ENCODE data around the gene CRELD2. TPM values are rescaled to one million over a fixed set of nuclear protein-coding genes. Genes with fewer than 3 reads are reported as not detected.

The CRELD2 gene
- total and polyA plus RNA-seq, 2 of the 8 experiments (the other 6 are each of a cell fraction or from before 2014, with no cell fraction given), result 24.5 to 36.6 TPM

- H2AFZ ChIP-seq (ENCODE audit: low read length), result no peak overlapping the region
- H3K4me1 ChIP-seq (replicated peaks in 1 of 4; ENCODE audit: control insufficient read depth in 3 of 4, insufficient read depth in 4 of 4, low read length in 3 of 4), result peaks cover 0 to 3% (median under 1%) of the 10 kb centered on the region in 4 experiments; a peak in 1 of 7 replicates
- no peak overlapping the region for H4K91ac ChIP-seq (replicated peaks; ENCODE audit: insufficient read length, low read length)
- no peaks in the 10 kb centered on the region for H3K9me3 ChIP-seq (ENCODE audit: insufficient read depth in 2 of 2, low read depth in 1 of 2, low read length in 1 of 2)
- H4K5ac ChIP-seq (ENCODE audit: insufficient read length, low read depth, low read length), result no peak overlapping the region
- H3K36me3 ChIP-seq (ENCODE audit: control insufficient read depth in 2 of 4, insufficient read depth in 4 of 4, low read length in 3 of 4), result no peaks in the 10 kb centered on the region; a peak in 2 of 8 replicates
- H2BK15ac ChIP-seq (ENCODE audit: low read length), result no peak overlapping the region
- H3K14ac ChIP-seq (ENCODE audit: insufficient read length), result no peak overlapping the region
- no peaks in the 10 kb centered on the region for H3K79me2 ChIP-seq (ENCODE audit: control insufficient read depth in 1 of 2, insufficient read depth in 2 of 2, low read length in 2 of 2)
- H3K79me1 ChIP-seq (ENCODE audit: low read depth, low read length), result no peaks in the 10 kb centered on the region; the same call in 1 of the 2 replicates
- no peak overlapping the region for H3K56ac ChIP-seq (replicated peaks; ENCODE audit: insufficient read length, low read depth, low read length)
- H2BK12ac ChIP-seq (ENCODE audit: low read depth, low read length), result no peak overlapping the region
- no peak overlapping the region for H2BK20ac ChIP-seq (ENCODE audit: low read length)
- peaks cover 2 to 6% of the 10 kb centered on the region in 2 experiments for H4K20me1 ChIP-seq (replicated peaks in 1 of 2; ENCODE audit: control insufficient read depth in 1 of 2, insufficient read depth in 2 of 2, low read length in 2 of 2)
- CTCF ChIA-PET (ENCODE audit: partially characterized antibody), result interaction anchor here (0.6 to 5.2 kb wide), 13 partner anchors 17 to 321 kb away, joined by 3 to 54 read pairs (median 5); partner anchors contain the start of gene IL17REL
- H2AK5ac ChIP-seq (ENCODE audit: low read depth, low read length), result no peak overlapping the region
- H3K23me2 ChIP-seq (ENCODE audit: low read depth, low read length), result peaks cover 3% of the 10 kb centered on the region; the same call in 1 of the 2 replicates
- no peak overlapping the region for H3K9ac ChIP-seq (replicated peaks in 1 of 4; ENCODE audit: extremely low read depth in 1 of 4, low read depth in 3 of 4, low read length in 3 of 4)
- H3K23ac ChIP-seq (ENCODE audit: insufficient read length), result no peak overlapping the region
- peak in 1 of 2 experiments; percentile 94 for DNase-seq (ENCODE audit: low read depth in 1 of 2, low spot score in 2 of 2)
- 22% methylated on average over 28 of the region's 75 CpGs; no CpG with 5 or more reads in 1 of the 2 experiments for WGBS, 2 experiments (ENCODE audit: extremely low coverage in 1 of 2, insufficient coverage in 1 of 2, insufficient read length in 1 of 2, insufficient replicate concordance in 2 of 2, low coverage in 1 of 2, low lambda C conversion rate in 2 of 2, missing lambda C conversion rate in 1 of 2)
- peaks cover 0 to 12% (median 10%) of the 10 kb centered on the region in 4 experiments; a peak in 6 of 7 replicates for H3K27me3 ChIP-seq (replicated peaks in 1 of 4; ENCODE audit: control insufficient read depth in 3 of 4, extremely low read depth in 1 of 4, insufficient read depth in 3 of 4, low read length in 3 of 4)
- no peak overlapping the region for H3K27ac ChIP-seq (ENCODE audit: low read depth, low read length)
- H3K18ac ChIP-seq (ENCODE audit: extremely low read depth, low read length), result no peak overlapping the region; the same call in 1 of the 2 replicates
- FAIRE-seq, result no peak
- no peak overlapping the region for H3K4ac ChIP-seq (replicated peaks; ENCODE audit: insufficient read length, low read depth, low read length)
- H3K4me3 ChIP-seq (ENCODE audit: extremely low read depth in 1 of 4, insufficient read depth in 2 of 4, low read depth in 3 of 4, low read length in 4 of 4), result peak overlapping the region in 1 of 4 experiments; percentile 42; a peak in 2 of 8 replicates
- H4K8ac ChIP-seq (ENCODE audit: extremely low read depth, insufficient read depth, low read length), result no peak overlapping the region
- H2BK5ac ChIP-seq (ENCODE audit: low read depth, low read length), result no peak overlapping the region; the same call in 1 of the 2 replicates
- H3K4me2 ChIP-seq (ENCODE audit: insufficient read depth in 1 of 2, low read depth in 2 of 2, low read length in 2 of 2), result peak overlapping the region in 1 of 2 experiments; percentile 62; a peak in 3 of 4 replicates
- H2BK120ac ChIP-seq (replicated peaks; ENCODE audit: low read depth, low read length), result no peak overlapping the region
- POLR2A ChIA-PET (ENCODE audit: partially characterized antibody), result no interaction called here
- no peak for TF ChIP-seq KDM5A (IDR thresholded peaks at IDR 0.05; ENCODE audit: low read length)
- no peak for TF ChIP-seq CEBPB (IDR thresholded peaks at IDR 0.05; ENCODE audit: low read depth, low read length)
- TF ChIP-seq MAX (IDR thresholded peaks at IDR 0.05), result peak; percentile 22; the same call in 1 of the 2 replicates
- TF ChIP-seq BACH1 (IDR thresholded peaks at IDR 0.05; ENCODE audit: low read length), result no peak
- peak; percentile 43 for TF ChIP-seq TAF7 (optimal IDR thresholded peaks at IDR 0.05; ENCODE audit: borderline replicate concordance, low read depth, low read length)
- no peak for TF ChIP-seq JUND (IDR thresholded peaks at IDR 0.05; ENCODE audit: low read length)
- no peak for TF ChIP-seq TAF1 (IDR thresholded peaks at IDR 0.05; ENCODE audit: low read depth, low read length)
- TF ChIP-seq SP1 (IDR thresholded peaks at IDR 0.05; ENCODE audit: low read depth, low read length), result no peak
- TF ChIP-seq RAD21 (IDR thresholded peaks at IDR 0.05 in 1 of 2, conservative IDR thresholded peaks at IDR 0.05 in 1 of 2; ENCODE audit: low read depth in 2 of 2, low read length in 2 of 2), result peak; percentile 76 to 96
- peak; percentile 37 for TF ChIP-seq KDM4A (IDR thresholded peaks at IDR 0.05; ENCODE audit: low read depth, low read length, severe bottlenecking)
- peak; percentile 61; the same call in 1 of the 2 replicates for TF ChIP-seq GABPA (IDR thresholded peaks at IDR 0.05; ENCODE audit: borderline replicate concordance, insufficient read depth, low read length)
Observed at GRCh38 chr22:49929211-49929979, 11.0 kb downstream of the CRELD2 start.
